ENCODE results near the gene FOXS1.

DNA sequence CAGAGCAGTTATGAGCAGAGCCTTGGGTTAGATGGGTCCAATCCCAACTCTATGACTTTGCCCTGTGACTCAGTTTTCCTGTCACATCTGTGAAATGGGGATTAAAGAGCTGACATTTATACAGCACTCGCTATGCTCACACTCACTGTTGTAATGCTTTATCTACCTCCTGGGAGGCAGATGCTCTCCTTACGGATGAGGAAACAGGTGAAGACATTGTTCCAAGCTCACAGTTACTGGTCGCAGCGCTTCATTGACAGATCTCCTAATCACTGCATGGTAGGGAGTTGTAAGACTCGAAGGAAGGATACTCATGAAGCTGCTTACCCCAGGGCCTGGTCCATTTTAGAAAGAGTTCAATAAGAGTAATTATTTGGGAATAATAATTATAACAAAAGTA lies 29.2 kb downstream of the FOXS1 start:
- TF ChIP-seq, protein P1, sequence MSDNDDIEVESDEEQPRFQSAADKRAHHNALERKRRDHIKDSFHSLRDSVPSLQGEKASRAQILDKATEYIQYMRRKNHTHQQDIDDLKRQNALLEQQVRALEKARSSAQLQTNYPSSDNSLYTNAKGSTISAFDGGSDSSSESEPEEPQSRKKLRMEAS (IDR thresholded peaks at IDR 0.05) = no peak
- no peak for TF ChIP-seq TAF1 (IDR thresholded peaks at IDR 0.05; ENCODE audit: low read depth)
- no peak for TF ChIP-seq EP300 (IDR thresholded peaks at IDR 0.05; ENCODE audit: borderline replicate concordance)
- TF ChIP-seq RAD21 (IDR thresholded peaks at IDR 0.05; ENCODE audit: low read depth) = no peak
- TF ChIP-seq, protein P2, sequence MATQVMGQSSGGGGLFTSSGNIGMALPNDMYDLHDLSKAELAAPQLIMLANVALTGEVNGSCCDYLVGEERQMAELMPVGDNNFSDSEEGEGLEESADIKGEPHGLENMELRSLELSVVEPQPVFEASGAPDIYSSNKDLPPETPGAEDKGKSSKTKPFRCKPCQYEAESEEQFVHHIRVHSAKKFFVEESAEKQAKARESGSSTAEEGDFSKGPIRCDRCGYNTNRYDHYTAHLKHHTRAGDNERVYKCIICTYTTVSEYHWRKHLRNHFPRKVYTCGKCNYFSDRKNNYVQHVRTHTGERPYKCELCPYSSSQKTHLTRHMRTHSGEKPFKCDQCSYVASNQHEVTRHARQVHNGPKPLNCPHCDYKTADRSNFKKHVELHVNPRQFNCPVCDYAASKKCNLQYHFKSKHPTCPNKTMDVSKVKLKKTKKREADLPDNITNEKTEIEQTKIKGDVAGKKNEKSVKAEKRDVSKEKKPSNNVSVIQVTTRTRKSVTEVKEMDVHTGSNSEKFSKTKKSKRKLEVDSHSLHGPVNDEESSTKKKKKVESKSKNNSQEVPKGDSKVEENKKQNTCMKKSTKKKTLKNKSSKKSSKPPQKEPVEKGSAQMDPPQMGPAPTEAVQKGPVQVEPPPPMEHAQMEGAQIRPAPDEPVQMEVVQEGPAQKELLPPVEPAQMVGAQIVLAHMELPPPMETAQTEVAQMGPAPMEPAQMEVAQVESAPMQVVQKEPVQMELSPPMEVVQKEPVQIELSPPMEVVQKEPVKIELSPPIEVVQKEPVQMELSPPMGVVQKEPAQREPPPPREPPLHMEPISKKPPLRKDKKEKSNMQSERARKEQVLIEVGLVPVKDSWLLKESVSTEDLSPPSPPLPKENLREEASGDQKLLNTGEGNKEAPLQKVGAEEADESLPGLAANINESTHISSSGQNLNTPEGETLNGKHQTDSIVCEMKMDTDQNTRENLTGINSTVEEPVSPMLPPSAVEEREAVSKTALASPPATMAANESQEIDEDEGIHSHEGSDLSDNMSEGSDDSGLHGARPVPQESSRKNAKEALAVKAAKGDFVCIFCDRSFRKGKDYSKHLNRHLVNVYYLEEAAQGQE (IDR thresholded peaks at IDR 0.05; ENCODE audit: low read depth) = no peak
- no peak for TF ChIP-seq CREB1 (IDR thresholded peaks at IDR 0.05; ENCODE audit: low read depth)
- no peak for TF ChIP-seq FOXM1 (IDR thresholded peaks at IDR 0.05; ENCODE audit: borderline replicate concordance, low read depth)
- no peak for TF ChIP-seq CEBPB (IDR thresholded peaks at IDR 0.05)
- no peak for TF ChIP-seq TCF12 (IDR thresholded peaks at IDR 0.05; ENCODE audit: low read depth)
- no peak for TF ChIP-seq YY1 (IDR thresholded peaks at IDR 0.05; ENCODE audit: low read depth)
- TF ChIP-seq NFIC (IDR thresholded peaks at IDR 0.05) = no peak
- TF ChIP-seq, protein P3, sequence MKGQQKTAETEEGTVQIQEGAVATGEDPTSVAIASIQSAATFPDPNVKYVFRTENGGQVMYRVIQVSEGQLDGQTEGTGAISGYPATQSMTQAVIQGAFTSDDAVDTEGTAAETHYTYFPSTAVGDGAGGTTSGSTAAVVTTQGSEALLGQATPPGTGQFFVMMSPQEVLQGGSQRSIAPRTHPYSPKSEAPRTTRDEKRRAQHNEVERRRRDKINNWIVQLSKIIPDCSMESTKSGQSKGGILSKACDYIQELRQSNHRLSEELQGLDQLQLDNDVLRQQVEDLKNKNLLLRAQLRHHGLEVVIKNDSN (IDR thresholded peaks at IDR 0.05) = no peak
- no peak for TF ChIP-seq ZBTB7A (IDR thresholded peaks at IDR 0.05; ENCODE audit: low read depth)
- no peak for TF ChIP-seq TEAD4 (IDR thresholded peaks at IDR 0.05)
